Epithelial cell of esophagus (primary cell): ENCODE data around the gene FBLN5.

Experiments used
- DNase-seq: peaks from one replicate; pipeline ENCODE4 v3.0.0; 2010; ENCODE audit warnings: low read depth
- H3K4me3 ChIP-seq: 2 replicates; pipeline ENCODE4 v1.5.1; 2011; ENCODE audit warnings: mild to moderate bottlenecking, low read length, control low read depth
- CTCF ChIP-seq: IDR thresholded peaks from 2 replicates; pipeline ENCODE4 v1.5.1; 2011; ENCODE audit warnings: low read depth, mild to moderate bottlenecking, low read length, control low read depth, inconsistent platforms; ENCODE audit not compliant: insufficient read depth; ENCODE audit errors: missing control alignments

FBLN5 gene

DNA sequence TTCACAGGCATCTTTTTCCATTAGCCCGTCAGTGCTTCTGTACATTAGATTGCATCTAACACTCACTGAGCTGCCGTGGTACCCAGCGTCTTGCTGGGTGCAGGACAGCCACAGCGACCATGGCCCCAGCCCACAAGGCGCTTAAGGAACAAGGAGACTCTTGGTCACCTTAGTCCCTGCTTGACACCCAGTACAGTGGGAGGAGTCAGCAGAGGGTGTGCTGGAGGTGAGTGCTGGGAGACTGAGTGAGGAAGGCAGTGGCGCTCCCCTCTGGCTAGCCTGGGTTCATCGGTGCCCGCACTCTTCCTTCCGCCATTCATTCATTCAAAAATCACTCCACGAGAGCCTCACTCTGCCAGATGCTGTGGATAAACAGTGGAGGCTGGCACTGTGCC lies 21.8 kb downstream of the FBLN5 start:
- H3K4me3 ChIP-seq: no peak overlapping the region
- no peak for TF ChIP-seq CTCF
- no peak for DNase-seq

DNA sequence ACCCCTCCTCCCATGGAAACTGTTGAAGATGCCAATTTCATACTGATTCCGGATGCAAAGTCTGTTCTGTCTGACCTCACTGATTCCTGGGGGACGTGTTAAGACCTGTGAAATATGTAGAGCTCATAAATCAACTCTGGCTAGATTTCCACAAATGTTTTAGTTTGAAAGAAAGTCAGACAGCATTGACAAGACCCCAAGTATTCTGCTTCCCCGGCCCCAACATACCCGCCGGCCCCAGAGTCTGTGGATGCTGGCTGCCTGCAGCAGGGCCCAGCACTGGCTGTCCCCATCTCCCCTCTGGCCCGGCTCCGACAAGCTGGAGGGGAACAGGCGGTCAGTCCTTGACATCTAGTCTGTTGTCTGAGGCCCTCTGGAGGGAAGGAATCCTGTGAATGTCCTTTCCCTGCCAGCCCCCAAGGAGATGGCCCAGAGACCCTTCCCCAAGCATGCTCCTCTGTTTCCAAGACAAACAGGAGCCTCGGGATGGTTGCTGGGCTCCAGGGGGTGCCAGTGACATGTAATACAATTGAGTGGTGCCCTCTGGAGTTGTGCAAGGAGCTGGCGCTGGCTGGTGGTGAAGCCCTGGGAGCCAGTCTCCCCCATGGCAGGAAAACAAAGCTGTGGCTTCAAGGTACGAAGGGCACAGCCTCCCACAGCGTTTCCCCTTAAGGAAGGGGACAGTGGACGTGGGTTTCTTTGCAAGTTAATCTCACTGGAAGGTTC lies 22.3 kb downstream of the FBLN5 start:
- no peak for TF ChIP-seq CTCF
- peak; percentile 54 for DNase-seq
- H3K4me3 ChIP-seq: no peak overlapping the region

DNA sequence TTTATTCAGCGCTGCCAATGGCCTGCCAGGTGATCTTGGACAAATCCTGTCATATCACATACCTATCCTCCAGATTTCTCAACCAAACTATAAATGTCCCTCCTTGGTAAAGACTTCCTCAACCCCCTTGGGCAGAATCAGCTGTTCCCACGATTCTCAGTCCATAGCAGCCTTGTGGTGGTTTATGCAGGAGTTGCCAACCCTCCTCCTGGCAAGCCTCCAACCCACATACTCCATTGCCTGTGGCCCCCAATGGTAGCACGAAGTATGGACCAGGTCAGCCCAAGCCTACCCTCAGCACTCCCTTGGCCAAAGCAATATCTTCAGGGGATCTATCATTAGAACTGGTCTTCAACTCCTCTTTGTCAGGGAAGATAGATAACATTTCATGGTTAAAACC lies 27.0 kb downstream of the FBLN5 start:
- no peak for DNase-seq
- H3K4me3 ChIP-seq: no peak overlapping the region
- TF ChIP-seq CTCF: no peak

DNA sequence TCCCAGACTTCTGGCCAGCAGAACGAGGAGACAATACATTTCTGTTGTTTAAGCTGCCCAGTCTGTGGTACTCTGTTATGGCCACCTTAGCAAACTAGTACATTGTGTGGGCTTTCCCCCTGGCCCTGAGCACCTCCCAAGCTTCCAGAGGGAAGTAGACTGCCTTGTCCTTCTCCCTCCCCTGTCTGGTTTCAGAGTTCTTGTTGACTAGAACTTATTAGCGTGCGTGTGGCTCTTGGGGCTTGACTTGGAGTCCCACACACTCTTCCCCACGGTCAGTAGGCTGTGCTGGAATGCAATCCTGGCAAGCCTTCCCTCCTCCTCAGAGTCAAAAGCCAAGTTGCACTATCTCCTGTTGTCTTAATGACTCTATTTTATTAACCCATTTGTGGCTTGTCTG lies 27.7 kb downstream of the FBLN5 start:
- no peak overlapping the region for H3K4me3 ChIP-seq
- no peak for TF ChIP-seq CTCF
- DNase-seq: no peak

DNA sequence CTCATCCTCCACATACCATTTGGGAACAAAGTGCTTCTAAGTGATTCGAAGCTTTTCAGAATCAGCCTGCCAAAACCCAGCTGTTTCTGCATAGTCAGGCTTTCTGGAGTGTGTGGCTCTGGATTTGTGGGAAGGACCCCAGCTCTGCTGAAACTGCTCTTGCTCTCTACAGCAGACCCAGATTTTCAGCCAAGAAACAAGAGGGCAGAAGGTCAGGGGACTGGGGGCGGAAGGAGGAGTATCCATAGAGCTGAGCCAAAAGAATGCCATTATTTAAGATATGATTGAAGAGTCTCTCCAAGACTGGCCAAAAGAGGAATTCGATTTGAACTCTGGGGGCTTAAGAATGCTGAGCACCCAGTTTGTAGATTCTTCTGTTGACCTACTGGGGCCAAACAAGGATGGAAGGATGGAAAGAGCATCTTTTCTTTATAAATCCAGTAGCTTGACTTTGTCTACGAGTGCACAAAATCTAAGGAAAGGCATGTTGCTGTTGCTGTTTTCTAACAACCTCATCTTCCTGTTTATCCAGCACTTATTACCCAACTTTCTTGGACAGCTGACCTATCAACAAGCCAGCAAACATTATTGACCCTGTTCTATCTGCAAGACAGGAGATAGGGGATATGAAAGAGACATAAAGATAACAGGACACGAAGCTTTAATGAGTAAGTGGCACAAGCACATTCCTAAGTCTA lies 29.2 kb downstream of the FBLN5 start:
- DNase-seq: no peak
- TF ChIP-seq CTCF: no peak
- H3K4me3 ChIP-seq: no peak overlapping the region

GRCh38 chr14:91912035-91912434 lies 35.5 kb downstream of the FBLN5 start:
- no peak overlapping the region for H3K4me3 ChIP-seq
- DNase-seq: no peak
- no peak for TF ChIP-seq CTCF

- no peak overlapping the region for H3K4me3 ChIP-seq
- TF ChIP-seq CTCF: peak; percentile 77
- peak; percentile 71 for DNase-seq
Observed at GRCh38 chr14:91911474-91912032, 35.9 kb downstream of the FBLN5 start.
